ENCODE data around the gene TBX6. TPM values are rescaled to one million over a fixed set of nuclear protein-coding genes. Genes with fewer than 3 reads are reported as not detected.

The TBX6 gene
- total and polyA plus RNA-seq, 2 donors: 0.52 to 2.6 TPM

GRCh38 chr16:30090610-30091331, 953 bp downstream of the TBX6 start:
- Histone ChIP-seq H3K27me3 (ENCODE audit: control insufficient read depth in 2 of 2, insufficient read depth in 1 of 2, low read length in 1 of 2) (no peaks in the 10 kb centered on the region), H3K4me3 (ENCODE audit: low read length in 2 of 2) (peak overlapping the region in 1 of 2 donors; percentile 64), H3K4me1 (ENCODE audit: control insufficient read depth in 2 of 2, insufficient read depth in 2 of 2, low read length in 2 of 2) (peaks cover 27 to 55% of the 10 kb centered on the region in 2 donors), H3K36me3 (ENCODE audit: control insufficient read depth in 2 of 2, insufficient read depth in 2 of 2, low read length in 1 of 2) (peaks cover 29 to 30% of the 10 kb centered on the region in 2 donors), H3K27ac (ENCODE audit: low read depth in 1 of 2, low read length in 1 of 2) (peak overlapping the region in 1 of 2 donors; percentile 81), H3K9me3 (ENCODE audit: control insufficient read depth in 2 of 2, insufficient read depth in 1 of 2, low read length in 1 of 2) (peaks cover 0 to 7% of the 10 kb centered on the region in 2 donors)
- no peak for DNase-seq (ENCODE audit: low read depth in 6 of 9, low spot score in 9 of 9)
- WGBS: 90% methylated on average over 26 of the region's 26 CpGs

- H3K4me1 ChIP-seq (ENCODE audit: control insufficient read depth in 2 of 2, insufficient read depth in 2 of 2, low read length in 2 of 2): peaks cover 17 to 38% of the 10 kb centered on the region in 2 donors
- H3K9me3 ChIP-seq (ENCODE audit: control insufficient read depth in 2 of 2, insufficient read depth in 1 of 2, low read length in 1 of 2): peaks cover 0 to 7% of the 10 kb centered on the region in 2 donors
- WGBS: 97% methylated on average over 22 of the region's 22 CpGs
- peaks cover 34 to 36% of the 10 kb centered on the region in 2 donors for H3K36me3 ChIP-seq (ENCODE audit: control insufficient read depth in 2 of 2, insufficient read depth in 2 of 2, low read length in 1 of 2)
- H3K4me3 ChIP-seq (ENCODE audit: low read length in 2 of 2): no peak overlapping the region
- no peaks in the 10 kb centered on the region for H3K27me3 ChIP-seq (ENCODE audit: control insufficient read depth in 2 of 2, insufficient read depth in 1 of 2, low read length in 1 of 2)
- no peak for DNase-seq (ENCODE audit: low read depth in 6 of 9, low spot score in 9 of 9)
- no peak overlapping the region for H3K27ac ChIP-seq (ENCODE audit: low read depth in 1 of 2, low read length in 1 of 2)
Observed at GRCh38 chr16:30088832-30089624, 2.7 kb downstream of the TBX6 start.

DNA sequence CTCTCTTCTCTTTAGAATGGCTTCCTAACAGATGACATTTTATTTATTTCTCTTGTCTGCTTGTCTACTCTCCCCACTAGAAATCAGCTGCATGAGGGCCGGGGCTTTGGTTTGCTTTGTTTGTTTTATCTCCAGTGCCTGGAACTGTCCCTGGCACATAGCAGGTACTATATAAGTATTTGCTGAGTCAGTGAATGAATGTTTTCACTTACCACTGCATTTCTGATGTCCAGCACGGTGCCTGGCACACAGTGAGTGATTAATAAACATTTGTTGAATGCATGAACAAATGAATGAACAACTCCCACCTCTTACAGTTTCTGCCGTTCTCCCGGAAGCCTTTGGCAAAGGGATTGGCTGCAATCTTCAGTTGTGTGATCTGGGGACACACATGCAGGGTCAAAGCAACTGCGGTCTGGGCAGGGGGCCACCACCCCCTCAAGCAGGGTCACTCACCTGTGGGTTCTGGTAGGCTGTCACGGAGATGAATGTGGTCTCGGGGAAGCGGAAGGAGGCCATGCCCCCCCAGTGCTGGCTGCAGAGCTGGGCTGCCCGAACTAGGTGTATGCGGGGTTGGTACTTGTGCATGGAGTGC, 3.4 kb downstream of the TBX6 start:
- Histone ChIP-seq H3K27ac (ENCODE audit: low read depth in 1 of 2, low read length in 1 of 2) (no peak overlapping the region), H3K27me3 (ENCODE audit: control insufficient read depth in 2 of 2, insufficient read depth in 1 of 2, low read length in 1 of 2) (no peaks in the 10 kb centered on the region), H3K9me3 (ENCODE audit: control insufficient read depth in 2 of 2, insufficient read depth in 1 of 2, low read length in 1 of 2) (peaks cover 0 to 7% of the 10 kb centered on the region in 2 donors), H3K4me1 (ENCODE audit: control insufficient read depth in 2 of 2, insufficient read depth in 2 of 2, low read length in 2 of 2) (peaks cover 15 to 34% of the 10 kb centered on the region in 2 donors), H3K36me3 (ENCODE audit: control insufficient read depth in 2 of 2, insufficient read depth in 2 of 2, low read length in 1 of 2) (peaks cover 38% of the 10 kb centered on the region in 2 donors), H3K4me3 (ENCODE audit: low read length in 2 of 2) (no peak overlapping the region)
- no peak for DNase-seq (ENCODE audit: low read depth in 6 of 9, low spot score in 9 of 9)
- 95% methylated on average over 10 of the region's 10 CpGs for WGBS

DNA sequence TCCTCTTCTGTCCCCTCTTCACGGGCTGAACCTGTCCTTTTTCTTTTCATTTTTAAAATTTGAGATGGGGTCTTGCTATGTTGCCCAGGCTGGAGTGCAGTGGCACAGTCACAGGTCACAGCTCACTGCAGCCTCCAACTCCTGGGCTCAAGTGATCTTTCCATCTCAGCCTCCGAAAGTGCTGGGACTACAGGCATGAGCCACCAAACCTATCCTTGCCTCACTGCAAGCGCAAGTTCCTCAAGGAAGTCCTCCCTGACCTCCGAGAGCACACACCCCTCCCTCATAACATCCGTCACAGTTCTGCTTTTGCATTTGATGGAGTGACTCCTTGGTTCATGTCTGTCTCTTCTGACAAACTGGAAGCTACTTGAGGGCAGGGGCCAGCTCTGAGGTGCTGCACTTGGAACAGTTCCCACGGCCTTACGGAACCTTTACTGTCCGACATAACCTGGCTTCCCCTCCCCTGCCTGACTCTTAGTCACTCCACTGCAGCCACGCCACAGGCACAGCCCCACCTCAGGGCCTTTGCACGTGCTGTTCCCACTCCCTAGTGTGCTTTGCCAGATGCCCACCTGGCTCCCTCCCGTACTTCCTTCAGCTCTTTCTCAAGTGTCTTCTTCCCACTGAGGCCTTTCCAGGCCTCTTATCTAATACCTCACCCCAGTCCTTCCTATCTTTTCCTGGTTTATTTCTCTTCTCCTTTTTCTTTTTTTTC, 4.4 kb downstream of the TBX6 start:
- Histone ChIP-seq H3K4me3 (ENCODE audit: low read length in 2 of 2) (no peak overlapping the region), H3K36me3 (ENCODE audit: control insufficient read depth in 2 of 2, insufficient read depth in 2 of 2, low read length in 1 of 2) (peaks cover 48% of the 10 kb centered on the region in 2 donors), H3K4me1 (ENCODE audit: control insufficient read depth in 2 of 2, insufficient read depth in 2 of 2, low read length in 2 of 2) (peaks cover 10 to 24% of the 10 kb centered on the region in 2 donors), H3K9me3 (ENCODE audit: control insufficient read depth in 2 of 2, insufficient read depth in 1 of 2, low read length in 1 of 2) (peaks cover 0 to 7% of the 10 kb centered on the region in 2 donors), H3K27me3 (ENCODE audit: control insufficient read depth in 2 of 2, insufficient read depth in 1 of 2, low read length in 1 of 2) (no peaks in the 10 kb centered on the region), H3K27ac (ENCODE audit: low read depth in 1 of 2, low read length in 1 of 2) (no peak overlapping the region)
- DNase-seq (ENCODE audit: low read depth in 6 of 9, low spot score in 9 of 9): no peak
- 97% methylated on average over 11 of the region's 11 CpGs for WGBS

- WGBS: 96% methylated on average over 27 of the region's 27 CpGs
Observed at GRCh38 chr16:30086291-30087140, 5.2 kb downstream of the TBX6 start.

DNA sequence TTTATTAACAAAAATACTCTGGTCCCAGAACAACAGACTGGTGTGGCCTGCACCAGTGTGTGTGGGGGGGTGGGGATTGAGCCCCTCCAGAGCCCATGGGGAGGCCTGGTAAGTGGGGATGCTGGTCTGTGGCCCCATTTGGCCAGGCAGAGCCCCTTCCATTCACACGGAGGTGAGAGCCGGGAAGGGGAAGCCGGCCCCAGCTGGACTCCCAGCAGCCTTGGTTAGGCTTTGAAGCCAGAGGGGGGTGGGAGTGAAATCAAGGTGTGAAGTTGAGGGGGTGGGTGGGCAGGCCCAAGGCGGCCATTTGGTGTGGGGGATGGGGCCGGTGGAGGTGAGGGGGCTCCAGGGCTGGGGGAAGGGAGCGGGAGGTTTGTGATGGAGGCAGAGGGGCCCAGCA, 5.9 kb downstream of the TBX6 start:
- H3K4me1 ChIP-seq (ENCODE audit: control insufficient read depth in 2 of 2, insufficient read depth in 2 of 2, low read length in 2 of 2): peaks cover 0 to 11% of the 10 kb centered on the region in 2 donors
- WGBS: 96% methylated on average over 6 of the region's 6 CpGs
- peaks cover 0 to 4% of the 10 kb centered on the region in 2 donors for H3K9me3 ChIP-seq (ENCODE audit: control insufficient read depth in 2 of 2, insufficient read depth in 1 of 2, low read length in 1 of 2)
- no peak for DNase-seq (ENCODE audit: low read depth in 6 of 9, low spot score in 9 of 9)
- H3K36me3 ChIP-seq (ENCODE audit: control insufficient read depth in 2 of 2, insufficient read depth in 2 of 2, low read length in 1 of 2): peaks cover 57 to 61% of the 10 kb centered on the region in 2 donors
- H3K27me3 ChIP-seq (ENCODE audit: control insufficient read depth in 2 of 2, insufficient read depth in 1 of 2, low read length in 1 of 2): no peaks in the 10 kb centered on the region
- H3K27ac ChIP-seq (ENCODE audit: low read depth in 1 of 2, low read length in 1 of 2): no peak overlapping the region
- H3K4me3 ChIP-seq (ENCODE audit: low read length in 2 of 2): no peak overlapping the region

More at GRCh38 chr16:30086291-30087140, 5.2 kb downstream of the TBX6 start:
- Histone ChIP-seq H3K27ac (ENCODE audit: low read depth in 1 of 2, low read length in 1 of 2) (no peak overlapping the region), H3K27me3 (ENCODE audit: control insufficient read depth in 2 of 2, insufficient read depth in 1 of 2, low read length in 1 of 2) (no peaks in the 10 kb centered on the region), H3K36me3 (ENCODE audit: control insufficient read depth in 2 of 2, insufficient read depth in 2 of 2, low read length in 1 of 2) (peaks cover 51 to 54% of the 10 kb centered on the region in 2 donors), H3K4me3 (ENCODE audit: low read length in 2 of 2) (no peak overlapping the region), H3K9me3 (ENCODE audit: control insufficient read depth in 2 of 2, insufficient read depth in 1 of 2, low read length in 1 of 2) (peaks cover 0 to 6% of the 10 kb centered on the region in 2 donors), H3K4me1 (ENCODE audit: control insufficient read depth in 2 of 2, insufficient read depth in 2 of 2, low read length in 2 of 2) (peaks cover 5 to 18% of the 10 kb centered on the region in 2 donors)
- no peak for DNase-seq (ENCODE audit: low read depth in 6 of 9, low spot score in 9 of 9)

DNA sequence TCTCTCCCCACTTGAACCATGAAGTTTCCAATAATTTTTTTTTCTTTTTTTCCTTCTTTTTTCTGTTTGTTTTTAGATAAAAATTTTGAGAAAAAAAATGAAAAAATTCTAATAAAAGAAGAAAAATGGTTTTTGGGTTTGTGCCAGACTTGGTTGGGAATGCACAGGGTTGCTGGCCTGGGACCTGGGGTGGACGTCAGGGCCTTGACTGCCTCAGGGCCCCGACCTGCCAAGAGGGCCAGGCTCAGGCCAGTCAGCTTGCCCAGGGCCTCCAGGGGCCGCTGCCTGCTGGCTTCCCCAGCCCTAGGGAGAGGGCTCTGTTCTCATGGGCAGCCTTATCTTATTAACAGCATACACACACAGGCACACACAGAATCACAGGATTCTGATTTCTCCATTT, 6.5 kb downstream of the TBX6 start:
- DNase-seq (ENCODE audit: low read depth in 6 of 9, low spot score in 9 of 9): no peak
- Histone ChIP-seq H3K27ac (ENCODE audit: low read depth in 1 of 2, low read length in 1 of 2) (no peak overlapping the region), H3K4me1 (ENCODE audit: control insufficient read depth in 2 of 2, insufficient read depth in 2 of 2, low read length in 2 of 2) (peaks cover 0 to 5% of the 10 kb centered on the region in 2 donors), H3K4me3 (ENCODE audit: low read length in 2 of 2) (no peak overlapping the region), H3K36me3 (ENCODE audit: control insufficient read depth in 2 of 2, insufficient read depth in 2 of 2, low read length in 1 of 2) (peaks cover 61 to 65% of the 10 kb centered on the region in 2 donors), H3K27me3 (ENCODE audit: control insufficient read depth in 2 of 2, insufficient read depth in 1 of 2, low read length in 1 of 2) (no peaks in the 10 kb centered on the region), H3K9me3 (ENCODE audit: control insufficient read depth in 2 of 2, insufficient read depth in 1 of 2, low read length in 1 of 2) (peaks cover 0 to 4% of the 10 kb centered on the region in 2 donors)
- 95% methylated on average over 3 of the region's 3 CpGs for WGBS

- Histone ChIP-seq H3K4me3 (ENCODE audit: low read length in 2 of 2) (no peak overlapping the region), H3K27ac (ENCODE audit: low read depth in 1 of 2, low read length in 1 of 2) (no peak overlapping the region), H3K4me1 (ENCODE audit: control insufficient read depth in 2 of 2, insufficient read depth in 2 of 2, low read length in 2 of 2) (peaks cover 0 to under 1% of the 10 kb centered on the region in 2 donors), H3K27me3 (ENCODE audit: control insufficient read depth in 2 of 2, insufficient read depth in 1 of 2, low read length in 1 of 2) (no peaks in the 10 kb centered on the region), H3K36me3 (ENCODE audit: control insufficient read depth in 2 of 2, insufficient read depth in 2 of 2, low read length in 1 of 2) (peaks cover 62 to 69% of the 10 kb centered on the region in 2 donors), H3K9me3 (ENCODE audit: control insufficient read depth in 2 of 2, insufficient read depth in 1 of 2, low read length in 1 of 2) (peaks cover 0 to 4% of the 10 kb centered on the region in 2 donors)
- DNase-seq (ENCODE audit: low read depth in 6 of 9, low spot score in 9 of 9): no peak
- WGBS: 94% methylated on average over 17 of the region's 17 CpGs
Observed at GRCh38 chr16:30084816-30085159, 6.9 kb downstream of the TBX6 start.

All from thymus (tissue), 11 donors.